ENCODE data around the gene RUSC1.

DNA sequence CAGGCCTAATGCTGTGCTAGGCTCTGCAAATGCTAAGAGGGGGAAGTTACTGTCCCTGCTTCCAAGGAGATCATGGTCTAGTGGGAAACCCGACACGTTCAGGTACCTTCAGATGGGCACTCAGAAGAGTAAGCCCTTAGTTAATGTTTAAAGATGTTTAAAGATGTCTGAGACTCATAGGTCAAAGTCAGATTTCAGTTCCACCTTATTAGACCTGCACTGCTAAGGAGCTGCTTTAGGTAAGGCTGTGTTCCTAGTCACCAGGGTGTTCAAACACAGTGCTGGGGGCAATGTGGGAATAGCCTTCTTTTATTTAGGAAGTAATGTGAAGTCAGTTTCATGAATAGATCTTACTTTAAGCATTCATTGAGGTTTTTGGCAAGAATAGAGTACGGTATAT is 3.8 kb upstream of the RUSC1 start:
- TF ChIP-seq, protein P1, sequence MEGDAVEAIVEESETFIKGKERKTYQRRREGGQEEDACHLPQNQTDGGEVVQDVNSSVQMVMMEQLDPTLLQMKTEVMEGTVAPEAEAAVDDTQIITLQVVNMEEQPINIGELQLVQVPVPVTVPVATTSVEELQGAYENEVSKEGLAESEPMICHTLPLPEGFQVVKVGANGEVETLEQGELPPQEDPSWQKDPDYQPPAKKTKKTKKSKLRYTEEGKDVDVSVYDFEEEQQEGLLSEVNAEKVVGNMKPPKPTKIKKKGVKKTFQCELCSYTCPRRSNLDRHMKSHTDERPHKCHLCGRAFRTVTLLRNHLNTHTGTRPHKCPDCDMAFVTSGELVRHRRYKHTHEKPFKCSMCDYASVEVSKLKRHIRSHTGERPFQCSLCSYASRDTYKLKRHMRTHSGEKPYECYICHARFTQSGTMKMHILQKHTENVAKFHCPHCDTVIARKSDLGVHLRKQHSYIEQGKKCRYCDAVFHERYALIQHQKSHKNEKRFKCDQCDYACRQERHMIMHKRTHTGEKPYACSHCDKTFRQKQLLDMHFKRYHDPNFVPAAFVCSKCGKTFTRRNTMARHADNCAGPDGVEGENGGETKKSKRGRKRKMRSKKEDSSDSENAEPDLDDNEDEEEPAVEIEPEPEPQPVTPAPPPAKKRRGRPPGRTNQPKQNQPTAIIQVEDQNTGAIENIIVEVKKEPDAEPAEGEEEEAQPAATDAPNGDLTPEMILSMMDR (IDR thresholded peaks at IDR 0.05), result no peak
- no peak for TF ChIP-seq POLR2A (IDR thresholded peaks at IDR 0.05)
- no peak for TF ChIP-seq EP300 (IDR thresholded peaks at IDR 0.05)
- TF ChIP-seq POLR2AphosphoS5 (IDR thresholded peaks at IDR 0.05), result no peak
